ENCODE data around the gene NRCAM. TPM values are rescaled to one million over a fixed set of nuclear protein-coding genes. Genes with fewer than 3 reads are reported as not detected.
"Not testable (repeated sequence)": the region's sequence is repeated elsewhere in the genome, so short reads cannot be mapped to it uniquely, and the experiment has no call there.

NRCAM gene
- total RNA-seq = 1.1 TPM

- peak; percentile 38 for ATAC-seq
Observed at GRCh38 chr7:108455998-108456677, at the start of gene NRCAM. NRCAM (minus strand) TSS chr7:108456436; CDS start chr7:108240064, 216,372 bp downstream.

GRCh38 chr7:108504576-108504975 is 48.3 kb upstream of the NRCAM start:
- DNase-seq (ENCODE audit: low spot score); ATAC-seq: not testable (repeated sequence)

More at GRCh38 chr7:108455998-108456677, at the start of gene NRCAM:
- no peak for DNase-seq (ENCODE audit: low spot score)

- DNase-seq (ENCODE audit: low spot score) = no peak
- ATAC-seq = no peak
Observed at GRCh38 chr7:108503112-108504026, 47.1 kb upstream of the NRCAM start.

- ATAC-seq = no peak
- DNase-seq (ENCODE audit: low spot score) = no peak
Observed at GRCh38 chr7:108499566-108499965, 43.3 kb upstream of the NRCAM start.

GRCh38 chr7:108498481-108498880 is 42.2 kb upstream of the NRCAM start:
- DNase-seq (ENCODE audit: low spot score) (no peak), ATAC-seq (no peak)

GRCh38 chr7:108497082-108497725 is 41.0 kb upstream of the NRCAM start:
- DNase-seq (ENCODE audit: low spot score) (no peak), ATAC-seq (peak; percentile 87)

- no peak for DNase-seq (ENCODE audit: low spot score)
- ATAC-seq = no peak
Observed at GRCh38 chr7:108492742-108493141, 36.5 kb upstream of the NRCAM start.

- peak; percentile 28 for ATAC-seq
- DNase-seq (ENCODE audit: low spot score) = no peak
Observed at GRCh38 chr7:108488768-108489538, 32.7 kb upstream of the NRCAM start.

- no peak for ATAC-seq
- no peak for DNase-seq (ENCODE audit: low spot score)
Observed at GRCh38 chr7:108487646-108488045, 31.4 kb upstream of the NRCAM start.

- ATAC-seq = no peak
- no peak for DNase-seq (ENCODE audit: low spot score)
Observed at GRCh38 chr7:108486291-108486966, 30.2 kb upstream of the NRCAM start.

- no peak for ATAC-seq
- no peak for DNase-seq (ENCODE audit: low spot score)
Observed at GRCh38 chr7:108484137-108484536, 27.9 kb upstream of the NRCAM start.

- no peak for DNase-seq (ENCODE audit: low spot score)
- no peak for ATAC-seq
Observed at GRCh38 chr7:108480311-108480710, 24.1 kb upstream of the NRCAM start.

- ATAC-seq = no peak
- DNase-seq (ENCODE audit: low spot score) = no peak
Observed at GRCh38 chr7:108479751-108480150, 23.5 kb upstream of the NRCAM start.

- no peak for DNase-seq (ENCODE audit: low spot score)
- no peak for ATAC-seq
Observed at GRCh38 chr7:108479118-108479517, 22.9 kb upstream of the NRCAM start.

- no peak for DNase-seq (ENCODE audit: low spot score)
- ATAC-seq = no peak
Observed at GRCh38 chr7:108468246-108468645, 12.0 kb upstream of the NRCAM start.

GRCh38 chr7:108467391-108467790 is 11.2 kb upstream of the NRCAM start:
- no peak for DNase-seq (ENCODE audit: low spot score)
- no peak for ATAC-seq

GRCh38 chr7:108466322-108466721 is 10.1 kb upstream of the NRCAM start:
- ATAC-seq; DNase-seq (ENCODE audit: low spot score): not testable (repeated sequence)

- no peak for ATAC-seq
- DNase-seq (ENCODE audit: low spot score) = no peak
Observed at GRCh38 chr7:108464743-108465142, 8.5 kb upstream of the NRCAM start.

- ATAC-seq = no peak
- no peak for DNase-seq (ENCODE audit: low spot score)
Observed at GRCh38 chr7:108463613-108464012, 7.4 kb upstream of the NRCAM start.

GRCh38 chr7:108461840-108462239 is 5.6 kb upstream of the NRCAM start:
- no peak for ATAC-seq
- no peak for DNase-seq (ENCODE audit: low spot score)
